Ovary (tissue), 9 donors: ENCODE results near the gene SUPT4H1. TPM values are rescaled to one million over a fixed set of nuclear protein-coding genes. Genes with fewer than 3 reads are reported as not detected.

Experiments used
- DNase-seq, 5 donors: peaks; one replicate each; pipeline ENCODE4 v3.0.0-alpha.2; 2019 to 2020
- H3K27ac ChIP-seq, 2 donors: fragments of 200-600 bp; one replicate each; pipeline versions ENCODE4 v1.5.1 to v1.8.0; 2019 to 2022
- H3K27me3 ChIP-seq: fragments of 200-600 bp; one replicate; pipeline ENCODE4 v1.8.0; 2022
- H3K36me3 ChIP-seq: fragments of 200-600 bp; sonication (generic); one replicate; pipeline ENCODE4 v1.5.1; 2019
- H3K4me1 ChIP-seq: one replicate; pipeline ENCODE4 v1.8.1; 2013; ENCODE audit warnings: mild to moderate bottlenecking, moderate library complexity; ENCODE audit not compliant: insufficient read depth
- H3K4me3 ChIP-seq: fragments of 200-600 bp; sonication (generic); one replicate; pipeline ENCODE4 v1.5.1; 2017
- H3K9me3 ChIP-seq, 2 donors: fragments of 200-600 bp in 1 of 2; sonication (generic) in 1 of 2; one replicate each; pipeline versions ENCODE4 v1.5.1 to v1.8.1; 2013 to 2019; ENCODE audit warnings: mild to moderate bottlenecking in 1 of 2, moderate library complexity in 1 of 2
- EP300 ChIP-seq: sonication (generic); formaldehyde crosslinking; IDR thresholded peaks from one replicate; pipeline ENCODE4 v1.6.1; 2017; ENCODE audit warnings: antibody characterized with exemption
- POLR2A ChIP-seq: fragments of 450-650 bp; IDR thresholded peaks from one replicate; pipeline ENCODE4 v1.6.1; 2017; ENCODE audit warnings: antibody characterized with exemption, mild to moderate bottlenecking, moderate library complexity
- WGBS, 3 donors: extraction: QIAGEN DNeasy Blood & Tissue Kit in 1 of 3; methylation state at CpG; one replicate each; pipeline versions ENCODE4 v1.1.5 to v1.1.7; 2013 to 2017; 5-methylcytosine and 5-hydroxymethylcytosine counted together
- intact Hi-C, 4 donors: fragments of 100-400 bp; cut with DNase I; formaldehyde crosslinking; loops; one replicate each; pipeline versions ENCODE4 v1.11.0 to v1.15.1; 2022 to 2023
- polyA plus RNA-seq, 2 donors: library from polyadenylated mRNA; stranded (reverse); fragments of 200-250 nt in 1 of 2; fragments of 350-450 nt in 1 of 2; fragmentation: Illumina TruSeq in 1 of 2; extraction: RNeasy Lipid Tissue Mini Kit (QIAGEN cat#74804) in 1 of 2; gene quantifications; one replicate each; pipeline ENCODE4 v1.2.3, GENCODE V29; 2013 to 2014
- total RNA-seq, 7 donors: library from RNA; depleted of rRNA in 2 of 7; stranded (reverse); fragments of >200 nt in 2 of 7; fragmentation: NEBNext Ultra II Directional in 3 of 7; extraction: Animal tissue kit (Norgen Biotek cat#: 25700) in 3 of 7; gene quantifications; one replicate each; pipeline versions ENCODE4 v1.1.0 to v1.2.4, GENCODE V29; 2016 to 2023
- TF ChIP-seq, protein P1 (sequence below), 3 donors: fragments of 450-650 bp in 2 of 3; fragments of 200-600 bp in 1 of 3; IDR thresholded peaks; one replicate each; pipeline versions ENCODE4 v1.5.1 to v1.8.0; 2016 to 2022; ENCODE audit warnings: antibody characterized with exemption in 3 of 3, mild to moderate bottlenecking in 1 of 3
- donor health status: DM: no; HTN: no; CAD: no; lungs with moderate emphysema.
- donor health status: DM: no; HTN: no; CAD: no.
- donor health status: Bipolar disorder and iron deficiency.
- donor health status: DM: yes; HTN: yes; CAD: no.
- donor health status: DM: no; HTN: no; CAD: no.
- donor health status: DM: yes; HTN: yes; CAD: no.

Gene SUPT4H1
- total and polyA plus RNA-seq, 9 donors, result 43.7 to 182 (median 66.0) TPM

DNA sequence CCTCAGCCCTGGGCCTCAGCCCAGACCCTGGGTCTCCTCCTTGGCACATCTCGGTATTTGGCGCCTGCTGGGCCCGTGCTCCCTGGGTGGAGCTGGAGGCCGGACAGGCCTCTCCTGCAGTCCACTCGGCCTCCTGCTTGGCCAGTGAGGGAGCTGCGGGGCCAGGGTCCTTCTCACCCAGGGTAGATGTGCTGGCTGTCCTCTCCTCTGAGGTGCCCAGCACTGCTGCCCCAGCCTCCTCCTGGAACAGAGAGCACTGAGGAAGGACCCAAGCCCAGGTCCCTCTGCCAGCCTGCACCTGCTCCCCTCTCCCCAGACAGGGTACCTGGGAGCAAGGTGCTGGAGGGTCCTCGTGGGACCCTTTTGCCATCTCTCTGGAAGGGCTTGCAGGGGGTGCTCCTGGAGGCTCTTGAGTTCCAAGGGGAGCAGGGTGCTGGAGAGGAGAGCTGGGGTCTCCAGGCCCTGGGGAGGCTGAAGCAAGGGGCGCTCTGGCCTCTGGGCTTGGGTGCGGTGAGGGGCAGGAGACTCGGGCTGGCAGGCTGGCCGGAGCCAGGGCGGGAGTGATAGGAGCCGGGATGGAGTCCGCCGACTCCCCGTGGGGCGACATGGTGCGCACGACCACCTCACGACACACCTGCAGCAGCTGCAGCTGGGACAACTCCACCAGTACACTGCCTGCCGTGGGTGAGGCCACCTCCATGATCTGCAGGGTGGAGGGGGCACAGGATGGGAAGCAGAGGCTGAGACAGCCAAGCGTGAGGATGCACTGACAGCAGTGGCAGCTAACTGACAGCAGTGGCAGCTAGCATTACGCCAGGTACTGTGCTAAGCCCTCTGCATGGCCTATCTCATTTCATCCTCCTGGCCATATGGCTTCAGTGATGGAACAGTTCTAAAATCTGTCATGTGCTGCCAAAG, 41.2 kb downstream of the SUPT4H1 start:
- peak in 1 of 5 donors; percentile 29 for DNase-seq
- Histone ChIP-seq H3K9me3 (no peaks in the 10 kb centered on the region), H3K27me3 (no peaks in the 10 kb centered on the region), H3K4me3 (no peak overlapping the region), H3K36me3 (no peaks in the 10 kb centered on the region), H3K27ac (no peak overlapping the region), H3K4me1 (no peaks in the 10 kb centered on the region)
- TF ChIP-seq, protein P1, sequence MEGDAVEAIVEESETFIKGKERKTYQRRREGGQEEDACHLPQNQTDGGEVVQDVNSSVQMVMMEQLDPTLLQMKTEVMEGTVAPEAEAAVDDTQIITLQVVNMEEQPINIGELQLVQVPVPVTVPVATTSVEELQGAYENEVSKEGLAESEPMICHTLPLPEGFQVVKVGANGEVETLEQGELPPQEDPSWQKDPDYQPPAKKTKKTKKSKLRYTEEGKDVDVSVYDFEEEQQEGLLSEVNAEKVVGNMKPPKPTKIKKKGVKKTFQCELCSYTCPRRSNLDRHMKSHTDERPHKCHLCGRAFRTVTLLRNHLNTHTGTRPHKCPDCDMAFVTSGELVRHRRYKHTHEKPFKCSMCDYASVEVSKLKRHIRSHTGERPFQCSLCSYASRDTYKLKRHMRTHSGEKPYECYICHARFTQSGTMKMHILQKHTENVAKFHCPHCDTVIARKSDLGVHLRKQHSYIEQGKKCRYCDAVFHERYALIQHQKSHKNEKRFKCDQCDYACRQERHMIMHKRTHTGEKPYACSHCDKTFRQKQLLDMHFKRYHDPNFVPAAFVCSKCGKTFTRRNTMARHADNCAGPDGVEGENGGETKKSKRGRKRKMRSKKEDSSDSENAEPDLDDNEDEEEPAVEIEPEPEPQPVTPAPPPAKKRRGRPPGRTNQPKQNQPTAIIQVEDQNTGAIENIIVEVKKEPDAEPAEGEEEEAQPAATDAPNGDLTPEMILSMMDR (IDR thresholded peaks at IDR 0.05), result no peak
- no peak for TF ChIP-seq EP300
- TF ChIP-seq POLR2A, result no peak
- WGBS, 3 donors, result 87 to 89% (median 88%) methylated on average over 22 to 23 of the region's 23 CpGs
- intact Hi-C loops, result no loop called here

DNA sequence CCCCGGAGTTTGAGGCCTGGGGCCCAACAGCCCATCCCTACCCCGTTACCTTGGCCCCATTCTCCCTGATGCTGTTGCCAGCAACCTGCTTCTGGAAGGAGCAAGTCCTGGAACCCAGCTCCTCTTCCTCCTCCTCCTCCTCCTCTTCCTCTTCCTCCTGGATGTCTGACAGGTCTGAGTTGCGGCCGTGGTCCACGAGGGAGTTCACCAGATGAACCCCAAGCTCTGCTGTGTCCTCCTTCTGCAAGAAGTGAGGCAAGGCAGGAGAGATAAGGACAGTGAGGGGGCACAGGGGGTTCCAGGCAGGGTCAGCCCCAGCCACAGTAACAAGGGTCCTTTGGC, 42.1 kb downstream of the SUPT4H1 start:
- Histone ChIP-seq H3K36me3 (no peaks in the 10 kb centered on the region), H3K27ac (no peak overlapping the region), H3K9me3 (no peaks in the 10 kb centered on the region), H3K4me1 (no peaks in the 10 kb centered on the region), H3K27me3 (no peaks in the 10 kb centered on the region), H3K4me3 (no peak overlapping the region)
- TF ChIP-seq POLR2A, result no peak
- TF ChIP-seq EP300, result no peak
- TF ChIP-seq, protein P1 (IDR thresholded peaks at IDR 0.05), result no peak
- no peak for DNase-seq
- 72 to 75% (median 73%) methylated on average over 5 of the region's 5 CpGs for WGBS, 3 donors
- intact Hi-C loops, result no loop called here

DNA sequence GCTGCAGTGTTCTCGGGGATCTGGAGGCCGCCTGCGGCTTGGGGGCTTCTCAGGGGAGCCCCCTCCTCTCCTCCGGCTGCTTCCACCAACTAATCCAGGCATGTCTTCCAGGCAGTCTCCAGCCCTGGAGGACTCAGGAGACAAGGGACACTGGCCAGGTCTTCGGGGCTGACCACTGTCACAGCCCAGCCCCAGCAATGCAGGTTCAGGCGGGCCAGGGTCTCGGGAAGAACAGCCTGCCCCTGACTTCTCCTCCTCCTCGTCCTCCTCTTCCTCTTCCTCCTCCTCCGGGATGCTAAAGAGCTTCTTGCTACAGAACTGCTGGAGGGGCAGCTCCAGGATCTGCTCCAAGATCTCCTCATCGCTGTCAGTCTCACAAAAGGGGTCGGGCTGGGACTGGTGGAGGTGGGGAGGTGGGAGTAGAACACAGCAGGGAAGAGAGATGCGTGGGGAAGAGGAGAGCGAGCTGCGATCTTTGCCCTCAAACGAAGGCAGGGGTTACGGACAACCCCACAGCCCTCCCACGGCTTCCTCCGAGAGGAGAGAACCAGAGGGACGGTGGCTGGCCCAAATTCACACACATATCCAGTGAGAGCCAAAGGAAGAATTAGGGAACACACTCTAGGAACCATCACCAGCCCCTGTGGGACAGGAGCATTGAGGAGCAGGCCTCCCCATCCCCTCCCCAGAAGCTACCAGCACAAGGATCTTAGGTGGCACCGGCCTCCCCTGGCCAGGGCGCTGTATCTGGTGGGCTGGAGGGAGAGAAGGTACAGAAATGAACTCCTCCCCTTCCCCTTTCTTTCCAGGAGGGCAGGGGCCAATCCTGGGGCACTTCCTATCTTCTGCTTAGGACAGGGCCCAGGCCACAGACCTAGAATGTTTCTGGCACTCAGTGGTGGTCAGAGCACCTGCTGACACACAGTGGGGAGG, 42.8 kb downstream of the SUPT4H1 start:
- H3K9me3 ChIP-seq, result no peaks in the 10 kb centered on the region
- no peak overlapping the region for H3K4me3 ChIP-seq
- H3K36me3 ChIP-seq, result no peaks in the 10 kb centered on the region
- H3K4me1 ChIP-seq, result no peaks in the 10 kb centered on the region
- no peak for DNase-seq
- no peak overlapping the region for H3K27ac ChIP-seq
- H3K27me3 ChIP-seq, result no peaks in the 10 kb centered on the region
- intact Hi-C loops, result no loop called here
- TF ChIP-seq, protein P1 (IDR thresholded peaks at IDR 0.05), result no peak
- TF ChIP-seq POLR2A, result no peak
- no peak for TF ChIP-seq EP300
- whole genome bisulfite sequencing, 3 donors, result 72 to 79% (median 76%) methylated on average over 21 of the region's 21 CpGs

DNA sequence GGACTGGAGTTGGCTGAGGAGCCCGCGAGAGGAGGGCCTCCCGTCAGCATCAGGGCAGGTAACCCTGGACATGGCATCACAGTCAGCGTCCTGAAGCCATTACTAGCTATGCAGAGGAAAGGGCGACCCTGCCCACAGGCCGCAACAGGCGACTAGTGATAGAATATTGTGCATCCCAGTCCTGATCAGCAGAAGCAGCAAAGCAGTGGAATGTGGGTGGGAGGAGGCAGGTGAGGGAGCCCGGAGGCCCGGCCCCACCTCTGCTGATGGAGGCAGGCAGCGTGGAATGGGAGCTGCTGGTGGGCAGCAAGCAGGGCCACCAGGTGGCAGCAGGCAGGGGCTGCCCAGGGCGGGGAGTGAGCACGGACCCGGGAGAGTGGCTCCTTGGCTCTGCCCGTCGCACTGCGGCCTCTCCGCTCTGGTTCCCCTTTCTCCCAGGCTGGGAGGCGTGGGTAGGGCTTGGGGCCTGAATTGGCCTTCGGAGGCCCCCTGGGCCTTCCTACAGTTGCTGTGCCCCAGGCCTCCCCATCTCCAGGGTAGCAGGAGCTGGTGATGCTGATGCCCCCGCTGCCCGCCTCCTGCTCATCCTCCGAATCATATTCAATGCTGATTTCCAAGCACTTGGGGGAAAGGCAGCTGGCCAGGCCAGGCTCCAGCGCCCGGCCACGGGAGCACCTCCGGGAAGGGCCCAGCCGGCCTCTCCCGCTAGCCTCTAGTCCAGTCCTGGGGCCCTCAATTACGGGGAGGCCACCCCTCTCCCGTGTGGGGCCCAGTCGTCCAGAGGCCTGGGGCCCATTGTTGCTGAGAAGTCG, 43.6 kb downstream of the SUPT4H1 start:
- Histone ChIP-seq H3K27me3 (no peaks in the 10 kb centered on the region), H3K4me1 (no peaks in the 10 kb centered on the region), H3K36me3 (no peaks in the 10 kb centered on the region), H3K9me3 (no peaks in the 10 kb centered on the region), H3K4me3 (no peak overlapping the region), H3K27ac (no peak overlapping the region)
- 71 to 77% (median 72%) methylated on average over 32 of the region's 32 CpGs for WGBS, 3 donors
- DNase-seq, result peak in 1 of 5 donors; percentile 33
- intact Hi-C loops, result no loop called here
- TF ChIP-seq POLR2A, result no peak
- TF ChIP-seq EP300, result no peak
- TF ChIP-seq, protein P1 (IDR thresholded peaks at IDR 0.05), result no peak
